GM23248 (cell line): Measurements from ENCODE around the gene CCHCR1. TPM values are rescaled to one million over a fixed set of nuclear protein-coding genes. Genes with fewer than 3 reads are reported as not detected.
A peak's percentile ranks its signal among the peaks of the same experiment; 100 is the strongest.
"Not testable (repeated sequence)": the region's sequence is repeated elsewhere in the genome, so short reads cannot be mapped to it uniquely, and the experiment has no call there.

Experiments
- DNase-seq: peaks from one replicate; pipeline ENCODE4 v3.0.0-alpha.2; 2015
- H2AFZ ChIP-seq: fragments of 200-600 bp; sonication (generic); 2 replicates; pipeline ENCODE4 v1.6.1; 2016; ENCODE audit warnings: antibody characterized with exemption
- H3F3A ChIP-seq: fragments of 200-600 bp; sonication (generic); 2 replicates; pipeline ENCODE4 v1.6.1; 2016; ENCODE audit warnings: mild to moderate bottlenecking, antibody characterized with exemption, mixed run types; ENCODE audit not compliant: insufficient read depth
- H3K27ac ChIP-seq: fragments of 200-600 bp; sonication (generic); 2 replicates; pipeline ENCODE4 v1.5.1; 2016; ENCODE audit warnings: mild to moderate bottlenecking
- H3K27me3 ChIP-seq: fragments of 200-600 bp; sonication (generic); replicated peaks from 2 replicates; pipeline ENCODE4 v1.6.1; 2016; ENCODE audit warnings: mild to moderate bottlenecking; ENCODE audit not compliant: insufficient read depth
- H3K36me3 ChIP-seq: fragments of 200-600 bp; sonication (generic); 2 replicates; pipeline ENCODE4 v1.6.1; 2016; ENCODE audit warnings: low read depth, mild to moderate bottlenecking
- H3K4me1 ChIP-seq: fragments of 200-600 bp; sonication (generic); 2 replicates; pipeline ENCODE4 v1.6.1; 2016; ENCODE audit warnings: mild to moderate bottlenecking; ENCODE audit not compliant: insufficient read depth
- H3K4me2 ChIP-seq: fragments of 200-600 bp; sonication (generic); one replicate; pipeline ENCODE4 v1.6.1; 2016; ENCODE audit warnings: mild to moderate bottlenecking; ENCODE audit not compliant: unreplicated experiment
- H3K4me3 ChIP-seq: fragments of 200-600 bp; sonication (generic); 2 replicates; pipeline ENCODE4 v1.5.1; 2016; ENCODE audit warnings: mild to moderate bottlenecking
- H3K79me2 ChIP-seq: fragments of 200-600 bp; sonication (generic); 2 replicates; pipeline ENCODE4 v1.6.1; 2016; ENCODE audit warnings: mild to moderate bottlenecking; ENCODE audit not compliant: insufficient read depth
- H3K9ac ChIP-seq: fragments of 200-600 bp; sonication (generic); 2 replicates; pipeline ENCODE4 v1.6.1; 2016; ENCODE audit warnings: mild to moderate bottlenecking
- H3K9me2 ChIP-seq: fragments of 200-600 bp; sonication (generic); 2 replicates; pipeline ENCODE4 v1.6.1; 2016; ENCODE audit warnings: mixed run types, mild to moderate bottlenecking, moderate library complexity; ENCODE audit not compliant: insufficient read depth
- H3K9me3 ChIP-seq: fragments of 200-600 bp; sonication (generic); one replicate; pipeline ENCODE4 v1.6.1; 2017; ENCODE audit warnings: low read depth
- H4K20me1 ChIP-seq: fragments of 200-600 bp; sonication (generic); 2 replicates; pipeline ENCODE4 v1.6.0; 2016; ENCODE audit not compliant: insufficient read depth
- EZH2 ChIP-seq: fragments of 200-600 bp; sonication (generic); IDR thresholded peaks from 2 replicates; pipeline ENCODE4 v1.6.1; 2018; ENCODE audit warnings: antibody characterized with exemption, mild to moderate bottlenecking; ENCODE audit not compliant: insufficient read depth, poor library complexity, severe bottlenecking
- EZH2phosphoT487 ChIP-seq: fragments of 200-600 bp; sonication (generic); IDR thresholded peaks from 2 replicates; pipeline ENCODE4 v1.6.1; 2018; ENCODE audit warnings: antibody characterized with exemption, moderate library complexity, mild to moderate bottlenecking, low read depth; ENCODE audit not compliant: insufficient read depth
- WGBS, 2 experiments: methylation state at CpG; one replicate each; pipeline ENCODE4 v1.1.6; 2015 to 2017; ENCODE audit warnings: low lambda C conversion rate in 2 of 2, low coverage in 1 of 2; ENCODE audit errors: missing lambda C conversion rate in 2 of 2; 5-methylcytosine and 5-hydroxymethylcytosine counted together
- in situ Hi-C: fragments of 300-500 bp; cut with MboI; formaldehyde crosslinking; loops from 2 replicates; pipeline ENCODE4 v1.15.0; 2020
- polyA plus RNA-seq: library from polyadenylated mRNA; unstranded; fragments of >200 nt; fragmentation: Nextera tagmentation; extraction: Ambion mirVana; gene quantifications from 2 replicates; pipeline ENCODE4 v1.2.1, GENCODE V29; 2016
- total RNA-seq: library from RNA; depleted of rRNA; stranded (reverse); fragments of >200 nt; shearing (Covaris generic); gene quantifications from 2 replicates; pipeline ENCODE4 v1.2.3, GENCODE V29; 2014

The CCHCR1 gene
- total and polyA plus RNA-seq, 2 experiments from 2014 or later, result 13.2 to 13.5 TPM

- Histone ChIP-seq H3F3A (peaks cover 6% of the 10 kb centered on the region; the same call in 1 of the 2 replicates), H3K9me2 (no peaks in the 10 kb centered on the region), H3K9me3 (no peaks in the 10 kb centered on the region), H3K4me2 (no peak overlapping the region), H4K20me1 (no peaks in the 10 kb centered on the region), H3K4me1 (no peaks in the 10 kb centered on the region), H3K4me3 (no peak overlapping the region), H3K36me3 (no peaks in the 10 kb centered on the region), H3K79me2 (no peaks in the 10 kb centered on the region), H2AFZ (no peak overlapping the region), H3K27ac (no peak overlapping the region), H3K9ac (no peak overlapping the region), H3K27me3 (no peaks in the 10 kb centered on the region)
- peak; percentile 32 for DNase-seq
- no peak for TF ChIP-seq EZH2phosphoT487
- TF ChIP-seq EZH2, result no peak
- 73 to 78% methylated on average over 10 of the region's 10 CpGs for WGBS, 2 experiments
- in situ Hi-C loops, result no loop called here
Observed at GRCh38 chr6:31169123-31169857, 11.7 kb upstream of the CCHCR1 start.

- Histone ChIP-seq H3K36me3 (no peaks in the 10 kb centered on the region), H3K4me3 (no peak overlapping the region), H3K4me2 (no peak overlapping the region), H3K27ac (no peak overlapping the region), H3K79me2 (no peaks in the 10 kb centered on the region), H3K27me3 (no peaks in the 10 kb centered on the region), H3K9me3 (no peaks in the 10 kb centered on the region), H4K20me1 (no peaks in the 10 kb centered on the region), H2AFZ (no peak overlapping the region), H3F3A (peaks cover 6% of the 10 kb centered on the region; the same call in 1 of the 2 replicates), H3K4me1 (no peaks in the 10 kb centered on the region), H3K9me2 (no peaks in the 10 kb centered on the region), H3K9ac (no peak overlapping the region)
- in situ Hi-C loops, result no loop called here
- TF ChIP-seq EZH2, result no peak
- TF ChIP-seq EZH2phosphoT487, result no peak
- DNase-seq, result no peak
- WGBS, 2 experiments, result 75 to 79% methylated on average over 3 of the region's 3 CpGs
Observed at GRCh38 chr6:31168606-31169005, 11.0 kb upstream of the CCHCR1 start.

- no peaks in the 10 kb centered on the region for H3K36me3 ChIP-seq
- no peak for DNase-seq
- peaks cover 5% of the 10 kb centered on the region; the same call in 1 of the 2 replicates for H3K79me2 ChIP-seq
- H4K20me1 ChIP-seq, result no peaks in the 10 kb centered on the region
- TF ChIP-seq EZH2phosphoT487, result no peak
- TF ChIP-seq EZH2, result no peak
- no peak overlapping the region for H3K4me2 ChIP-seq
- no peak overlapping the region for H3K27ac ChIP-seq
- H3K9me3 ChIP-seq, result no peaks in the 10 kb centered on the region
- no peaks in the 10 kb centered on the region for H3K9me2 ChIP-seq
- H3K9ac ChIP-seq, result no peak overlapping the region
- no peak overlapping the region for H3K4me3 ChIP-seq
- in situ Hi-C loops, result no loop called here
- WGBS, 2 experiments, result 78 to 88% methylated on average over 5 of the region's 5 CpGs
- H2AFZ ChIP-seq, result no peak overlapping the region
- peaks cover 6% of the 10 kb centered on the region; the same call in 1 of the 2 replicates for H3F3A ChIP-seq
- no peaks in the 10 kb centered on the region for H3K27me3 ChIP-seq
- no peaks in the 10 kb centered on the region for H3K4me1 ChIP-seq
Observed at GRCh38 chr6:31165986-31166385, 8.4 kb upstream of the CCHCR1 start.

- H3K9ac ChIP-seq, H2AFZ ChIP-seq, H3K9me2 ChIP-seq, H3K4me2 ChIP-seq, H4K20me1 ChIP-seq, DNase-seq, H3K79me2 ChIP-seq, in situ Hi-C loops, H3K4me3 ChIP-seq, H3K36me3 ChIP-seq, H3K4me1 ChIP-seq, H3K9me3 ChIP-seq, H3K27ac ChIP-seq, H3F3A ChIP-seq, H3K27me3 ChIP-seq: not testable (repeated sequence)
- WGBS, 2 experiments, result 86 to 90% methylated on average over 17 of the region's 17 CpGs
Observed at GRCh38 chr6:31165064-31165832, 7.6 kb upstream of the CCHCR1 start.

GRCh38 chr6:31164475-31165063, 7.0 kb upstream of the CCHCR1 start:
- H3K9ac ChIP-seq, H3K4me2 ChIP-seq, H3K4me3 ChIP-seq, H3K27me3 ChIP-seq, in situ Hi-C loops, H4K20me1 ChIP-seq, H3K9me2 ChIP-seq, H3F3A ChIP-seq, H3K27ac ChIP-seq, H2AFZ ChIP-seq, DNase-seq, H3K36me3 ChIP-seq, H3K9me3 ChIP-seq, H3K4me1 ChIP-seq: not testable (repeated sequence)
- H3K79me2 ChIP-seq, result peaks cover 15% of the 10 kb centered on the region
- WGBS, 2 experiments, result 86 to 90% methylated on average over 8 to 9 of the region's 9 CpGs
